Measurements from ENCODE around the gene MIPOL1. TPM values are rescaled to one million over a fixed set of nuclear protein-coding genes. Genes with fewer than 3 reads are reported as not detected.
A peak's percentile ranks its signal among the peaks of the same experiment; 100 is the strongest.

Gene MIPOL1
- total and polyA plus RNA-seq, 2 of the 13 experiments (the other 11 are each of a cell fraction or from before 2014, with no cell fraction given), result 8.6 to 34.2 TPM

DNA sequence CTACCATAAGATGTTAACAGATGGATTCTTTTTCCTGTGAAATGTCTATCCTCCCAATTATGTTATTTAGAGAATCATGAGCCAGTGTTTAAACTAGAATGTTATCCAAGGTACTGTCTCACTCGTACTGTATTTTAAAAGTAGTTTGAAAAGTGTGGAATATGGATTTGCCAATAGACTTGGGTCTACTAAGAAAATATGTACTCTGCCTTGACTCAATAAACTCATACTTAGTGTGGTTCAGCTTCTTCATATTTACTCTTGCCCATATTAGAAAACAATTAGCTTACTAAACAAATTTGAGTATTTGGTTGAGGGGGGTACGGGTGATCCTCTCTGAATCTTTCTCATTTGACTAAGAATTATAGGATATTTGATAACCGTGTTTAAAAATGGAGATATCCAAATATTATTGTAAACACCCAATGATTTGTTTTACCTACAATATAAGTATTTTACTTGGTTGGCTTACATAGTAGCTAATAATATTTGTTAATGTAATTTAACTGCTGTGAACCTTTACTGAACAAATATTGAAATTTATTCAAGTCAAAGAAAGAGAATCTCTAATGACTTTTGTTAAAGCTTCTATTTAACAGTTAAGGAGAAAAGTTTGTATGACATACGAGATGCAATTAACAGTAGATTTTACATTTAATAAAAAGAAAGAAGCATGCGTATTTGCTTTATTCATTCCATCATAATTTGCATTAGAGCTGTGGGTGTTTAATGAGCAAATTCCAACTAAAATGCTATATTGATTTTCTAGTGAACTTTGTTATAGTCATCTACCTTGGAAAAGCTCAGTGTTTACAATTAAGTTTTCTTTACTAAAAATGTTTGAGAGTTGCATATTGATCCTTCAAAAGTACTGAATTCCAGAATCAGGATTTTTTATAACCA is 81.2 kb downstream of the MIPOL1 start (continued):
- TF ChIP-seq TGIF2 (CRISPR knock-in tag; IDR thresholded peaks at IDR 0.05), result no peak
- TF ChIP-seq ZNF556 (CRISPR knock-in tag; IDR thresholded peaks at IDR 0.05; ENCODE audit: borderline replicate concordance), result no peak
- TF ChIP-seq E2F1 (CRISPR knock-in tag; IDR thresholded peaks at IDR 0.05), result 0 out of 2 replicates have a peak, but pooled peaks have one; percentile 36
- TF ChIP-seq, protein P1, sequence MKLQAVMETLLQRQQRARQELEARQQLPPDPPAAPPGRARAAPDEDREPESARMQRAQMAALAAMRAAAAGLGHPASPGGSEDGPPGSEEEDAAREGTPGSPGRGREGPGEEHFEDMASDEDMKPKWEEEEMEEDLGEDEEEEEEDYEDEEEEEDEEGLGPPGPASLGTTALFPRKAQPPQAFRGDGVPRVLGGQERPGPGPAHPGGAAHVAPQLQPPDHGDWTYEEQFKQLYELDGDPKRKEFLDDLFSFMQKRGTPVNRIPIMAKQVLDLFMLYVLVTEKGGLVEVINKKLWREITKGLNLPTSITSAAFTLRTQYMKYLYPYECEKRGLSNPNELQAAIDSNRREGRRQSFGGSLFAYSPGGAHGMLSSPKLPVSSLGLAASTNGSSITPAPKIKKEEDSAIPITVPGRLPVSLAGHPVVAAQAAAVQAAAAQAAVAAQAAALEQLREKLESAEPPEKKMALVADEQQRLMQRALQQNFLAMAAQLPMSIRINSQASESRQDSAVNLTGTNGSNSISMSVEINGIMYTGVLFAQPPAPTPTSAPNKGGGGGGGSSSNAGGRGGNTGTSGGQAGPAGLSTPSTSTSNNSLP (IDR thresholded peaks at IDR 0.05; ENCODE audit: low read depth, low read length), result peak; percentile 87
- TF ChIP-seq, protein P2, sequence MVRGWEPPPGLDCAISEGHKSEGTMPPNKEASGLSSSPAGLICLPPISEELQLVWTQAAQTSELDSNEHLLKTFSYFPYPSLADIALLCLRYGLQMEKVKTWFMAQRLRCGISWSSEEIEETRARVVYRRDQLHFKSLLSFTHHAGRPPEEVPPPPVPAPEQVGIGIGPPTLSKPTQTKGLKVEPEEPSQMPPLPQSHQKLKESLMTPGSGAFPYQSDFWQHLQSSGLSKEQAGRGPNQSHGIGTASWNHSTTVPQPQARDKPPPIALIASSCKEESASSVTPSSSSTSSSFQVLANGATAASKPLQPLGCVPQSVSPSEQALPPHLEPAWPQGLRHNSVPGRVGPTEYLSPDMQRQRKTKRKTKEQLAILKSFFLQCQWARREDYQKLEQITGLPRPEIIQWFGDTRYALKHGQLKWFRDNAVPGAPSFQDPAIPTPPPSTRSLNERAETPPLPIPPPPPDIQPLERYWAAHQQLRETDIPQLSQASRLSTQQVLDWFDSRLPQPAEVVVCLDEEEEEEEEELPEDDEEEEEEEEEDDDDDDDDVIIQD (CRISPR knock-in tag; IDR thresholded peaks at IDR 0.05; ENCODE audit: low read depth), result peak; percentile 85; the same call in 1 of the 2 replicates
- no peak for TF ChIP-seq ZNF18 (CRISPR knock-in tag; IDR thresholded peaks at IDR 0.05; ENCODE audit: insufficient replicate concordance)
- peak; percentile 86 for TF ChIP-seq FOXJ3 (CRISPR knock-in tag; IDR thresholded peaks at IDR 0.05; ENCODE audit: borderline replicate concordance)
- no peak for TF ChIP-seq ELF3 (CRISPR knock-in tag; IDR thresholded peaks at IDR 0.05)
- 0 out of 2 replicates have a peak, but pooled peaks have one; percentile 36 for TF ChIP-seq NCOR1 (IDR thresholded peaks at IDR 0.05; ENCODE audit: borderline replicate concordance, low read length)
- no peak for TF ChIP-seq ZNF879 (CRISPR knock-in tag; IDR thresholded peaks at IDR 0.05)
- TF ChIP-seq, protein P3, sequence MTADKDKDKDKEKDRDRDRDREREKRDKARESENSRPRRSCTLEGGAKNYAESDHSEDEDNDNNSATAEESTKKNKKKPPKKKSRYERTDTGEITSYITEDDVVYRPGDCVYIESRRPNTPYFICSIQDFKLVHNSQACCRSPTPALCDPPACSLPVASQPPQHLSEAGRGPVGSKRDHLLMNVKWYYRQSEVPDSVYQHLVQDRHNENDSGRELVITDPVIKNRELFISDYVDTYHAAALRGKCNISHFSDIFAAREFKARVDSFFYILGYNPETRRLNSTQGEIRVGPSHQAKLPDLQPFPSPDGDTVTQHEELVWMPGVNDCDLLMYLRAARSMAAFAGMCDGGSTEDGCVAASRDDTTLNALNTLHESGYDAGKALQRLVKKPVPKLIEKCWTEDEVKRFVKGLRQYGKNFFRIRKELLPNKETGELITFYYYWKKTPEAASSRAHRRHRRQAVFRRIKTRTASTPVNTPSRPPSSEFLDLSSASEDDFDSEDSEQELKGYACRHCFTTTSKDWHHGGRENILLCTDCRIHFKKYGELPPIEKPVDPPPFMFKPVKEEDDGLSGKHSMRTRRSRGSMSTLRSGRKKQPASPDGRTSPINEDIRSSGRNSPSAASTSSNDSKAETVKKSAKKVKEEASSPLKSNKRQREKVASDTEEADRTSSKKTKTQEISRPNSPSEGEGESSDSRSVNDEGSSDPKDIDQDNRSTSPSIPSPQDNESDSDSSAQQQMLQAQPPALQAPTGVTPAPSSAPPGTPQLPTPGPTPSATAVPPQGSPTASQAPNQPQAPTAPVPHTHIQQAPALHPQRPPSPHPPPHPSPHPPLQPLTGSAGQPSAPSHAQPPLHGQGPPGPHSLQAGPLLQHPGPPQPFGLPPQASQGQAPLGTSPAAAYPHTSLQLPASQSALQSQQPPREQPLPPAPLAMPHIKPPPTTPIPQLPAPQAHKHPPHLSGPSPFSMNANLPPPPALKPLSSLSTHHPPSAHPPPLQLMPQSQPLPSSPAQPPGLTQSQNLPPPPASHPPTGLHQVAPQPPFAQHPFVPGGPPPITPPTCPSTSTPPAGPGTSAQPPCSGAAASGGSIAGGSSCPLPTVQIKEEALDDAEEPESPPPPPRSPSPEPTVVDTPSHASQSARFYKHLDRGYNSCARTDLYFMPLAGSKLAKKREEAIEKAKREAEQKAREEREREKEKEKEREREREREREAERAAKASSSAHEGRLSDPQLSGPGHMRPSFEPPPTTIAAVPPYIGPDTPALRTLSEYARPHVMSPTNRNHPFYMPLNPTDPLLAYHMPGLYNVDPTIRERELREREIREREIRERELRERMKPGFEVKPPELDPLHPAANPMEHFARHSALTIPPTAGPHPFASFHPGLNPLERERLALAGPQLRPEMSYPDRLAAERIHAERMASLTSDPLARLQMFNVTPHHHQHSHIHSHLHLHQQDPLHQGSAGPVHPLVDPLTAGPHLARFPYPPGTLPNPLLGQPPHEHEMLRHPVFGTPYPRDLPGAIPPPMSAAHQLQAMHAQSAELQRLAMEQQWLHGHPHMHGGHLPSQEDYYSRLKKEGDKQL (CRISPR knock-in tag; IDR thresholded peaks at IDR 0.05; ENCODE audit: low read depth), result peak; percentile 85; the same call in 1 of the 2 replicates
- TF ChIP-seq SOX13 (IDR thresholded peaks at IDR 0.05), result no peak
- TF ChIP-seq SOX13 (CRISPR knock-in tag; conservative IDR thresholded peaks at IDR 0.05 in 1 of 2, IDR thresholded peaks at IDR 0.05 in 1 of 2), result peak in 1 of 2 experiments; percentile 40; a peak in 1 of 4 replicates
- TF ChIP-seq TBX3 (IDR thresholded peaks at IDR 0.05; ENCODE audit: borderline replicate concordance), result peak; percentile 95
- 0 out of 2 replicates have a peak, but pooled peaks have one; percentile 40 for TF ChIP-seq HNF4G (IDR thresholded peaks at IDR 0.05; ENCODE audit: borderline replicate concordance, low read depth, low read length)
- no peak for TF ChIP-seq HNF4G (CRISPR knock-in tag; IDR thresholded peaks at IDR 0.05; ENCODE audit: borderline replicate concordance, low read depth)
